Midbrain (tissue), 1 donor: Measurements from ENCODE around the gene NCOA4.
"Not testable (repeated sequence)": the region's sequence is repeated elsewhere in the genome, so short reads cannot be mapped to it uniquely, and the experiment has no call there.

Source experiments
- DNase-seq: peaks from one replicate; lab custom pipeline; 2025; lab: John Stamatoyannopoulos, UW

The NCOA4 gene

GRCh38 chr10:46030091-46030937 is at the start of gene NCOA4:
NCOA4 (minus strand) TSS chr10:46030623; CDS start chr10:46016680, 13,943 bp downstream.
- peak; percentile 95 for DNase-seq

DNA sequence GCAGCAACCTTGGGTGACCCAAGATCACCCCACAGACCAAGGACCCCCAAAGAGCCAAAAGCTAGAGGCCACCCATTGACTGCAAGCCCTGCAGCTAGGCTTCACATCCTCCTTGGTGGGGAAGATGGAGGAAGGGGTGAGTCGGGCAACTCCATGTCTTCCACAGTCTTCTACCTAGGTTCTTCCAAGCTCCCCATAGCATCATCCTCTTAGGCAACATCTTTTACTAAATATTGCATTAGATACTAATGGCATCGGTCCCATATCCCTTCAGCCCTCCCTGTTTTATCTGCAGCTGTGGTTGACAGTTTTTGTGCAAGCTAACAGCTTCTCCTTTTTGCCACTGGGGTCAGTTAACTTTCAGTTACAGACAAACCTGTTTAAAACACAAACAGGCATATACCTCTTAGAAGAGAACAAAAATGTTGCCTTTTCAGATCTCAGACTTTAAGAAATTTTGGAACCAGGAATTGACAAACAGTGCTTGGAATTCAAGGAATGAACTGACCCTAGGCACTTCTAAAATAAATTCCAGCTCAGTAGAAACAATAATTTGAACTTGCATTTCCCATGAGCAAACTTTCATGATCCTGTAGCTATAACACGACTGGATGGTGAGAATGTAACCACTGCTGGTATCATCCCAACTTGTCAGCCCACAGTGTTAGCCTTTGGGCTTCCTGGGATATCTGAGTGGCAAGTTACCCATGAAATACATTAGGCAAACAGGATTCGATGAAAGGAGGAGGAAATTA is 49.6 kb upstream of the NCOA4 start:
- DNase-seq, result no peak

DNA sequence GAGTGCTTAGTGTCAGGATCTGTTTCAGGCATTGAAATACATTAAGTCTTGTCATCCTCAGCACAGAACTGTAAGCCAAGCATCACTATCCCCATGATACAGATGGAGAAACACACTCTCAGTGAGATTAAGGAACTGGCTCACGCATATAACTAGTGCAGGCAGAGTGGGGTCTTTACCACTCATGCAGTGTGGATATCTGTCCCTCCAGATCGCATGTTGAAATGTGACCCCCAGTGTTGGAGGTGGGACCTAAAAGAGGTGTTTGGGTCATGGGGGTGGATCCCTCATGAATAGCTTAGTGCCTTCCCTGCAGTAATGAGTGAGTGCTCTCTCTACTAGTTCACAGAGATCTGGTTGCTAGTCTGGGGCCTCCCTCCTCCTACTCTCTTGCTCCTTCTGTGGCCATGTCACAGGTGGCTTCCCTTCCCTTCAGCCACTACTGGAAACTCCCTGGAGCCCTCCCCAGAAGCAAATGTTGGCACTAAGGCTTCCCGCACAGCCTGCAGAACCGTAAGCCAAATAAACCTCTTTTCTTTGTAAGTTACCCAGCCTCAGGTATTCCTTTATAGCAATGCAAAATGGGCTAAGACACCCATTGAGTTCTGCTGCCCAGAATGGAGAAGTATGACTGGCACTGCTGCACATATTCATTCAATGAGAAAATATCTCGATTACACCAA is 47.4 kb upstream of the NCOA4 start:
- no peak for DNase-seq

- DNase-seq, result no peak
Measured at GRCh38 chr10:46077141-46077554, 46.7 kb upstream of the NCOA4 start.

GRCh38 chr10:46075869-46076268 is 45.4 kb upstream of the NCOA4 start:
- DNase-seq, result no peak

- no peak for DNase-seq
Measured at GRCh38 chr10:46074196-46074946, 43.9 kb upstream of the NCOA4 start.

- no peak for DNase-seq
Measured at GRCh38 chr10:46073564-46073963, 43.1 kb upstream of the NCOA4 start.

DNA sequence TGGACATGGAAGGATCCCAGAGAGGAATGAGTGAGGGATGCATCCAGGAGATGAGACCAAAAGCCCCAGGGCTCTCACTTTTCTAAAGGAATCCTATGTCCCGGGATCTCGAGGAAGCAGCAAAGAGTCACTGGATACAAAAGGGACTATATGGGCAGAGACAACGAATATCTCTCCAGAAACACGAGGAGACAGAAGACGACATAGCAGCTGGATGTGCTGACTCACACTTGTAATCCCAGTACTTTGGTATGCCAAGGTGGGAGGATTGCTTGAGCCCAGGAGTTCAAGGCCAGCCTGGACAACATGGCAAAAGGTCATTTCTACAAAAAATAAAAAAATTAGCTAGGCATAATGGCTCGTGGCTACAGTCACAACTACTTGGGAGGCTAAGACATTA is 40.3 kb upstream of the NCOA4 start:
- no peak for DNase-seq

- no peak for DNase-seq
Measured at GRCh38 chr10:46069771-46070463, 39.5 kb upstream of the NCOA4 start.

DNA sequence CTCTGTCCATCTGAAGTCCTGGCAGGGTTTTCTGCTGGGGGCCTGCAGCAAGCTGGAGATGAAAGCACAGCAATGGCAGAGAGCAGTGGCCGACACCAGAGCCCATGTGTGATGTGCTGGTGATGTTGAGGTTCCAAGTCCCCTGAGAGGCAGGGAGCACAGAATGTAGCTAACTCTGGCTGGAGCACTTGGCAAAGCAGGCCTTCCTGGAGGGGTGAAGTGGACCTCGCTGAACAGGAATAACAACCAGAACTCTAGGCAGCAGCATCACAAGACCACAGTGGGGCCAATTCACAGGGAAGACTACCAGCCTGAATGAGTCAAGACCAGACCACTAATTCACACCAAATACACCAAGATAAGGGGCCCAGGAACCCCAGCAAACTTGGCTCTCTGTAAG is 38.5 kb upstream of the NCOA4 start:
- DNase-seq, result no peak

GRCh38 chr10:46068117-46068516 is 37.7 kb upstream of the NCOA4 start:
- no peak for DNase-seq

GRCh38 chr10:46064269-46064817 is 33.9 kb upstream of the NCOA4 start:
- no peak for DNase-seq

- no peak for DNase-seq
Measured at GRCh38 chr10:46062723-46063428, 32.5 kb upstream of the NCOA4 start.

DNA sequence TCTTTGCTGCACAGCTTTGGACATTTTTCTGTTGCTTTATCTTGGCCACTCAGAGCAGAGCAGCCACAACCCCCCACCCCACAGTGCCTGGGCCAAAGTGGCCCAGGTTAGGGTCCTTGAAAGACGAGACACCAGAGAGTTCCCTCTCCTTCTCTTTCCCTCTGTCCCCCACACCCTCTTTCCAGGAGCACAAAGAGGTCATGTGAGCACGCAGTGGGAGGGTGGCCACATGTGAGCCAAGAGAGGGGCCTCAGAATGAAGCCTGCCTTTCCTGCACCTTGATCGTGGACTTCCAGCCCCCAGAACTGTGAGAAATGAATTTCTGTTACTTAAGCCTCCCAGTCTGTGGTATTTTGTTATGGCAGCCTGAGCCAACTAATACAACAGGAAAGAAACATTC is 30.3 kb upstream of the NCOA4 start:
- DNase-seq, result no peak

- not testable (repeated sequence) for DNase-seq
Measured at GRCh38 chr10:46057927-46058326, 27.5 kb upstream of the NCOA4 start.

GRCh38 chr10:46057038-46057437 is 26.6 kb upstream of the NCOA4 start:
- no peak for DNase-seq

DNA sequence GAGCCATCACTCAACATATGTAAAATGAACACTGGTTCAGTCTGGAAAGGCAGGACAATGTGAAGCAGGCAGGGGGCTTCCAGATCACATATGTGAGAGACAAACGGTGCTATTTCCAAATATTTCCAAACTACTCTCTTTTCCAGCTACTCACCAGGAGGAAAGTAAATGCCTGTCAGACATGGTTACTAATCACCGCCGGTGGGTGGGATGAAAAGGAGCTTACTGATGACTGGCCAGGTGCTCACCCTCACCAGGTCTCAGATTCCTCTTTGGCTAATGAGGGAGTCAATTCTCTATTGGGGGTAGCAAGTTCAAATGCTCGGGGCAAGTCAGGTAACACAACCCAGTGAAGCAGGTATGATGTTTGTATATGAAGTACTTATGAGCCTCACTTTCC is 25.3 kb upstream of the NCOA4 start:
- DNase-seq, result no peak

GRCh38 chr10:46053534-46054434 is 23.4 kb upstream of the NCOA4 start:
- DNase-seq, result no peak

GRCh38 chr10:46052791-46053375 is 22.5 kb upstream of the NCOA4 start:
- no peak for DNase-seq
